HCEC 1CT (cell line): ENCODE results near the gene TNIK.

Source experiments
- DNase-seq: peaks from one replicate; pipeline ENCODE4 v3.0.0-alpha.2; 2017

Gene TNIK

DNA sequence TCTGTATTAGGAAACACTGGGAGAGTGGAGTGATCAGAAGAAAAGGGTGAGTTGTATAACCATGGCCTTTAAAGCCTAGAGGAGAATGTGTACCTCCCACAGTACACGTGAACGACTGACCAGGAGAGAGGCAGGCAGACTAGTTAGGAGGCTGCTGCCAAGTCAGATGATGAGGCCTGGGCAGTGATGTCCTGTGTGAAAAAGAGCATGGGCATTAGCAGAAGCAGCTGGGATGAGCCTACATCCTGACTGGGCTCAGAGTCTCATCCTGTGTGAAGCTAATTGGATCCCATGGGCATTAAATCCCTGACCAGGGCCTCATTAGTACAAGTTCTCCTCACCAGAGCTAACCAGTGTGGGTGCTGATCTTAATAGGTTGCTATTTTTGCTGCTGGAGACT, 344.5 kb downstream of the TNIK start:
- DNase-seq, result no peak

DNA sequence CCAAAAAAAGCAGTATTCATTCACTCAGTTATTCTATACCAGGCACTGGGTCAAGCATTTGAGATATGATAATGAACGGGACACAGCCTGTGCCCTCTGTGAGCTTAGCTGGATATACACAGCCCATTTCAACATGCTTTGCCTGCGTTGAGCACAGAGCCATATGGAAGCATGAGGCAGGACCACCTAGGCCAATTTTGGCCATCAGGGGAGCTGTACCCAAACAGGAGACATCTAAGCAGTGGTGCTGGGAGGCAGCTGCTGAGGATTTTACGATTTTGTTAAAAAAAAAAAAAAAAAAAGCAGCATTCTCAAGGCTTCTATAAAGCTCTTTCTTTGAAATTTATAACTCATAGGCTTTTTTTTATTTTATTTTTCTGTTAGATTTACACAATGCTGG, 346.5 kb downstream of the TNIK start:
- no peak for DNase-seq

DNA sequence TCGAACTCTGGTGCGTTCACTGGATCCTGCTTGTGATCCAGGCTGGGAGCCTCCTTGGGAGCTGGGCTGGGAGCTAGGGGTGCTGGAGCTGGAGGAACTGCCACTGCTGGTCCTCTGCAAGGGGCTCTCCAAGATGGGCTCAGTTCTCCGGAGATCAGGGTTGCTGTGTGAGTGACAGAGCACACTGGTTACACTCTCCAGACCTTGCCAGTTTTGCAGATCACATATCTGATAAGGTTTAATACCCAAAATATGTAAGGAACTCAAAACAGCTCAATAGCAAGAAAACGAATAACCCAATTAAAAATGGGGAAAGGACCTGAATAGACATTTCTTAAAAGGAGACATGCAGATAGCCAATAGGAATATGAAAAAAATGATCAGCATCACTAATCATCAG, 349.5 kb downstream of the TNIK start:
- DNase-seq, result no peak

DNA sequence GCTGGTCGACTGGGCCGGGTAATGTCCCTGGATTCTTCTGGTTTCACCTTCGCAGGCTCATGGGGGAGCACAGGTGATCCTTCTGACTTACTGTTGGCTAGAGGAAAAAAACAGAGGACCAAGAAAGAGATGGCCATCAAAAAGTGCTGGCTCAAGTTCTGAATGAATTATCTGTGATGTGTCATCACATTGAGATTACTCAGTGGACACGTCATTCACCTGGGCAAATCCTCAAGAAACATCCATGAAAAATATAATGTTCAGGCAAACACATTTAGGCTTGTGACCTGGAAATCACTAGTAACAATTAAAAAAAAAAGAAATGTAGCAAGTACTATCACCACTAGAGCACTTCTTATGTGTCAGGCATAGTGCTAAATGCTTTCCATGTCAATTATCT, 352.1 kb downstream of the TNIK start:
- DNase-seq, result no peak

DNA sequence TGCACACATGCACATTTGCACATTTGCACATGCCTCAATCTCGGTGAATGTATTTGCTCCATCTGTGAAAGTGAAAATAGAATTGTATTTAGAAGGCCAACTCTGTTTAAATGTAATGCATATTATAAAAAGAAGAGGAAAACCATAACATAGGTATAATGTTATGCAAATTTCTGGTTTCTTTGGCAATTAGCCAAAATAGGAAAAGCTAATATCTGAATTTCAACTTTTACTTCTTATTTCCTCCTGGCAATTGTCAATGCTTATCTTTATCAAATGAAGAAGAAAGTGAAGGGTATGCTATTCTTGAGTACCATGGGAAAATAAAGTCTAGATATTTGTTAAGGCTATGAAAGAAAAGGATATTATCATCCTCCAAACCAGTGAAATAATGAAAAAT, 357.0 kb downstream of the TNIK start:
- DNase-seq, result no peak

DNA sequence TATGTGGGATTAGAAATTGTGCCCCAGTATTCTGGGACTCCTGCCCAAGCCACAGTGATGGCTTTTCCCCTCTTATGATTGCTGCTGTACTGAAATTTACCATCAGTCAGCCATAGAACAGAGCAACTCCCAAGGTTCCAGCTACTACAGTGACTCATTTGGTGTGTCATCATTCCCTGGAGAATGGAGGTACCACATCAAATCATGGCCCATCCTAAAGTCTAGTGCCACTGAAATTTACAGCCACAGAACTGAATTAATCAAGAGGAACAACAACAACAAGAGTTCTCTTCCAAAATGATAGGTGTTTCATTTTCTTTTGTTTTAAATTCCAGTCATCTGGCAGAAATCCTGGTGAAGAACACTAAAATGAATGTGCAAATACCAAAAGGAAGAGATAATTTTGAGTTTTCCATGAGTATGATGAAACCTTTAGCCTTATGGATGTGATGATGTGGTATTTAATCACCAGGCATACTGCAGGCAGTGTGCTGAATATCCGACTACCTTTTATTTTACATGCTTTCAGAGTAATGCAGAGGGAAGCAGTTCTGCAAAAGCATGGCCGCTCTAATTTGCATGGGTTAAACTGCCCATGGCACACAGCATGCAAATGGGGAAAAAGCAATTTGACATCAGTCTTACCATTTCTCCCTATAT, 358.1 kb downstream of the TNIK start:
- peak; percentile 84 for DNase-seq

DNA sequence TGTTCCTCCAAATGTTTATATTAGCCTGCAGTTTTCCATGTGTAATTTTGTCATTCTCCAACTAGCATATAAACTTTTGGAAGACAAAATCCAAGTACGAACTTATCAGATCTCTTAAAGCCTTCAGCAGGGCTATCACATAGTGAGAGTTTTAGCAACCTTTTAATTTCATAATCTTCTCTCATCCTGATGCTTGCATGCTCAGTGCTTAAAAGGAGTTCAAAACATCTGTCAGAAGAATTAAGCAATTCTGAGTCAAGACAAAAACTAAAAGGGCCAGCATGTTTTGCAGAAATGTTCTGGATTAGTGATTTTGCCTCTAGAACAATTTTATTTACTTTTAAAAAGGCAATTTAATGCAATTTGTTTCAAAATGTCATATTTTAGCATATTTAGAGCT, 360.3 kb downstream of the TNIK start:
- no peak for DNase-seq

DNA sequence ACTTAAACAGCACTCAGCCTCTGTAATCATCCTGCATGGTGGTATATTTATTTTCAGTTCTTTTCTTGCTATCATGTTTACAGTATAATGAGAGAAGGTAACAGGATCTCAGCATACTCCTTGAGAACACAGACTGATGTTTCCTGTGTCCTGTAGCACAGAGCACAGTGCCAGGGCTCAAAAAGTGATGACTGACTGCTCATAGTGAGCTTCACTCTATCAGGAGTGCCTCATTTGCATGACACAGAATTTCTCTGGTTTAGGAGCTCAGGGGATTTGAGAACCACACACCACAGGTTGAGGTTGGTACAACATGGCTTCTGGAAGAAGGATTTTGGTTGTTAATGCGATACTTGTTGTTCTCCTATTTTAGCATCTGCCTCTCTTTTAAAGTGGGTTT, 365.1 kb downstream of the TNIK start:
- no peak for DNase-seq

DNA sequence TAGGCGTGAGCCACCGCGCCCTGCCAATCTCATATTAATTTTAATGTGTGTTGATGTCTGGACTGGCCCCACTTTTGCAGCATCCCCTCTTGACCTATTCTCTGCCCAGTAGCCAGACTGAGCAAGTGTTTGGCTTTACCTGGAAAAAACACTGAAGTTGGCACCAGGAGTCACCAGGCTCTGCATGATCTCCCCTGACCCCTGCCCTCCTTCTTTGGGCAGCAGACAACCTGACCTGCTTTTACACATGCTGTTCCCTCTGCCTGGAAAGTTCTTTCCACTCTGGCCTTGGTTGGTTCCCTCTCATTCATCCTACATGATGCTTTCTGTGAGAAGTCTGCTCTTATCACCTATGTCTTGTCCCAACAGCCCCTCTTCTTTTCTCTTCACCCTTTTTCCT, 365.8 kb downstream of the TNIK start:
- DNase-seq, result no peak

DNA sequence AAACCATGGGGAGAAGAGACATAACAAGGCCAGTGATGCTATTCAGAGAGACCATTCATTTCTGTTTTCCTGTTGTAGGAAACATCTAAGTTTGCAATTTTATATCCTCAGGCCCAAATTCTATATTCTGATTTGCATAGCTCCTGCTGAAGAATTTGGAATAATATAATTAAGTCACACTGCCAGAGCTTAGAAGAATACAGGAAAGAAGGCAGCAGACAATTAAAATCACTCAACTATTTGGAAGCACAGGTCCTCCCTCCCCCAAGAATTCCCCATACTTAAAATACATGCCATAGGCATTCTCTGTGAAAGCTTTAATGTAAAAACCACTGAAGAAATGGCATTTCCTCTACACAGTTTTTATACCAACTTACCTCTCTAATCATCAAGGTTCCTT, 366.7 kb downstream of the TNIK start:
- DNase-seq, result no peak

DNA sequence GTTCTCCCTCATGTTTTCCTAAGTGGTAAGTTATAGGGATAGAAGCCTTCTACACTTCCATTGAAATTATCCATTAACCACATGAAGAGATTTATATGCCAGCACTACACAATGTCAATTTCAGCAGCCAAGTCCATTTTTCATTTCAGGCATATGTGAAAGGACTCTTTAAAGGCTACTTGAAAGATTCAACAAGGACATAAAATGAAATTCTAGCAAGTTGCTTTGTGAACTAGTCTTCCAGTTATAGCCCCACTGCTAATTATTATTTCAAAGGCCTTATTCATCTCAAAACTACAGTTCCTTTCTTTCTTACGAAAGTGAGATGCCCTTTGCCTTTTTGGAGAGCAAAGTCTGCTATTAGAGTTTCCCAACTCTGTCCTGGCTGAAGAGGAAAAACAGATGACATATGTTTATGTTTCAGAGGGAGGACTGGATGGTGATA, 367.7 kb downstream of the TNIK start:
- DNase-seq, result peak; percentile 13

DNA sequence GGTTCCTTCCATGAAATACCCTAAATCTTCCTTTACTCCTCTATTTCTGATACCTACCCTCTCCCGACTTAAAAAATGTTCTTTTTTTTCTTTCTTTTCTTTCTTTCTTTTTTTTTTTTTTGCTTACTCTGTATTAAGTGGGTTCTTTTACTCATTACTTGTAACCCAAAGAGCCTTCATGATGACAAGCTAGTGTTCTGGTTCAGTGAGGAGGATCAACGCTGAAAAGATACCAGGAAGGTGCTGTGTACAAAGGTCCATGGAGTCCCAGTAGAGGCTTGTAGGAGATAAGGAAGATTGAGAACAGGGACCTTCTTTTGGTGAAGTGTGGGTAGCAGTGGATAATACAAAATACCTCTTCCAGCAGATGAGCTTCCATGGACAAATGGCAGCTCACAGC, 369.9 kb downstream of the TNIK start:
- DNase-seq, result no peak

DNA sequence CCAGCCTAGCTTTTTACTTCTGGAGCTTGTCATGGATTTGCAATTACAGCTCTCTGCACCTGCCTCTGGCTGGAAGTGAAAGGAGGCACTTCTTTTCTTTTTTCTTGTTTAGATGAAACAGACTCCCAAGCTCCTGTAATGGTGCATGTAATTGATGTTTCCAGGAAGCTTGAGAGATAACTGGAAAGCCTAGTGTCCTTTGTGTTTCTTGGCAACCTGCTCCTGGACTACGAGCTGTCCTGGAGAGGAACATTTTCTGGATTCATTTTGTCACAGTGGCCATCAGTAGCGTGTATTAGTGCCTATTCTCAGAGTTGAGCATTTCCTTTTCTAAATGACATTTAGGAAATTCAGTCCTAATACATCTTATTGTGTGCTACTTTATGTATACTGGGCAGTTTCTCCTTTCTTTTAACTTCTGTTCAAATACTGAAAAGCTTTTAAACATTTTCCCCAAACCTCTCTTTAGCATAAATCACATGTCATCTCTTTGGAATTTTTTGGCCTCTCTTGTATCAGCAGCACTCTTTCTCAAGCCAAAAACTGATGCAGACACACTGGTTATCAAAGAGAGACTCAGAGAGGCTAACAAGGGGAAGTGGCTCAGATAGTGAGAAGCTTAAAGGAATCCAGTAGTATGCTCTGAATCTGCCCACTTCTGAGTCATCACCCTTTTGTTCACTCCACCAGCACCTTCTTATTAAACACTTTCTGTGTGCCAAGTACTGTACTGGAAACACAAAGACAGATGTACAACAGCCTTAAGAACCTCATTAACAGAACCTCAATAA, 371.0 kb downstream of the TNIK start:
- peak; percentile 88 for DNase-seq

DNA sequence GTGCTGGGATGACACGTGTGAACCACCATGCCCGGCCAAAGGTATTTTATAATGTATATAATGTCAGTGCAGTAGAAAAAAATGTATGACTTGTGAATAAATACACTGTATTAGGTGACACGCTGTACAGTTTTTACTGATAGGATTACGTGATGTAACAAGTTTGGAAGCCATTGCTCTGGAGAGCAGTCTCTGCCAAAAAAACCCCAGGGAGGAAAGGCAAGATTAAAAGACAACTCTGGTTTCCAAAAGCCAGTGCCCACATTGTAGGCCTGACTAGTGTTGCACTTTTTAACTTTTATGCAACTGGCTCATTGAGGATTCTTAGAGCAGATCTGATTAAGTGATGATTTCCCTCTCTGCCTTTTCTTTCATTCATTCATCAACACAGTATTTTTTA, 371.7 kb downstream of the TNIK start:
- no peak for DNase-seq

DNA sequence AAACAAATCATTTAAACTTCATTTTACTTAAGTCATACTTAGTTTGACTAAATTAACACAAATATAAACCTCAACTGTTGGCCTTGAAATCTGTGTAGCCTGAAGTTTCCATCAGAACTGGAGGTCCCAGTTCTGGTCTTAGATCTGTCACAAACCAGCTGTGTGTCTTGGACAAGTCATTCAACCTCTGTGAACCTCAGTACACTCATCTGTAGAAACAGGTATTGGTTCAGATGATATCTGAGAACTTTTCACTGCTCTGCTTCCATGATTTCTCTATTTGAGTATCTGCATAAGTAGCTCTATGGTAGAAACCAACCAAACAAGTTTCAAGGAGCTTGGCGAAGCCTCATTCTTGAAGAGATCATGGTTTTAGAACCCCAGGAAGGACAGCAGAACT, 373.3 kb downstream of the TNIK start:
- DNase-seq, result no peak

DNA sequence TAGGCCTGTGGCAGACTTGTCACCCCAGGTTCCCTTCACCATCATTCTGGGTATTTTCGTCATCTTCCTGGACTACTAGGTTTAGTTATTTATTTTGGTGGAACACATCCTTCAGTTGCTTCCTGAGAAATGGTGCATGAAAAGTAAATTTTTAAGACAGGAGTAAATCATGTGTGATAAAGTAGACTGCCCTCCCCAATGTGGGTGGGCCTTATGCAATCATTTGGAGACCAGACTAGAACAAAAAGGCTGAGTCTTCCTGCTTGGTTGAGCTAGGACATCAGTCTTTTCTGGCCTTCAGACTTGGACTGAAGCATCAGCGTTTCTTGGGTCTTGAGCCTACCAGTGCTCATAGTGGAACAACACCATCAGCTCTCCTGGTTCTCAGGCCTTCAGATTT, 382.9 kb downstream of the TNIK start:
- DNase-seq, result no peak

DNA sequence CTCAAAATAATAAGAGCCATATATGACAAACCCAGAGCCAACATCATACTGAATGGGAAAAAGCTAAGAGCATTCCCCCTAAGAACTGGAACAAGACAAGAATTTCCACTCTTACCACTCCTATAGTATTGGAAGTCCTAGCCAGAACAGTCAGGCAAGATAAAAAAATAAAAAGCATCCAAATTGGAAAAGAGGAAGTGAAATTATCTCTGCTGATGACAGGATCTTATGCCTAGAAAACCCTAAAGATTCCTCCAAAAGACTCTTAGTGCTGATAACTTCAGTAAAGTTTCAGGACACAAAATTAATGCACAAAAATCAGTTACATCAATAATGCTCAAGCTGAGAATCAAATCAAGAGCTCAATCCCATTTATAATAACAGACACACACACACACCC, 387.8 kb downstream of the TNIK start:
- DNase-seq, result no peak

DNA sequence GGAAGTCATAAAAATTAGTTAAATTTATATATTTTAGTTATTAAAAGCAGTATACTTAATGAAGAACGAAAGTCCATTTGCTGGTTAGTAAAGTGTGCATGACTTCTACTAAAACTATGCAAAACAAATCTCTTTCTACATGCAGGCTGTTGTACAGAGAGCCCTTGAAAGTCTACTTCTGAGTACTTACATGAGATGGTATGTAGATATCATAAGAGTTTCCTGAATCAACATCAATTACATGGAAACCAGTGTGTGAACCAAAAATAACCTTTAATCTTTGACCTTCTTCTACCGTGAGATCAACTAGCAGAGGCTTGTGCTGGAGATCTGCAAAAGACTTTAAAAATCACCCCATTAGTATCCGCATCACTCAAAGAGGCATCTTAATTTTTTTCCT, 391.5 kb downstream of the TNIK start:
- DNase-seq, result no peak

DNA sequence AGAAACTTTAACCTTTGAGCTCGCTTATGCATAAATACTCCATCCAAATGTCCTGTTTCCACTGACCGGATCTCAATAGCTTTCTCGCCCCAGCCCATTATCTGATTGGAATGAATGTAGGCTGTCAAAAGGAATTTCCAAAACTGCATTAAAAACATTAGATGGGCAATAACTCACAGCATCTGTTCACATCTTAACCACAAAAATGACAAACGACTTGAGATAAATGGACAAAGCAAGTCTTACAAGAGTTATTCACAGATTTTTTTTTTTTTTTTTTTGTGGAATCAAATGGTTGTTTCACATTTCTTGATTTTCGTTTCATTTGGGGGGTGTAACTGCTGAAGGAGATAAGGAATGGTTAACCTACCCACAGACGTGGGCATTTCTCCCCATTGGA, 394.0 kb downstream of the TNIK start:
- DNase-seq, result no peak

DNA sequence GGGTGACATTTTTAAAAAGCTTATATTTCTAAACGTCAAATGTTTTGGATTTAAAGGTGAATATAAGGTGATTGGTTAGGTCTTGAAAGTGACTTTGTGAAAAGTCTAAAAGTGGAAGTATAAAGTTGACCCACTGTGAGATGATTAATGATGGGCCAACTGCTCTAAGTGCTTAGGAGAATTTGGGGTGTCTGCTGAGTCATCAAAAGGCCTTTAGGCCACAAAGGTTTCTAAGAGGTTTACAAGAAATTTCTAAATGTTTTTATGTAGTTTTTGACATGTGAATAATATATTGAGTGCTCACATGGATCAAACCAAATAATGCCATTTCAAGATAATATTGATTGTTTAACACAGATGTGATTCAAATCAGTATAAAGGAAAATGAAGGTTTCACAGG, 394.5 kb downstream of the TNIK start:
- no peak for DNase-seq

DNA sequence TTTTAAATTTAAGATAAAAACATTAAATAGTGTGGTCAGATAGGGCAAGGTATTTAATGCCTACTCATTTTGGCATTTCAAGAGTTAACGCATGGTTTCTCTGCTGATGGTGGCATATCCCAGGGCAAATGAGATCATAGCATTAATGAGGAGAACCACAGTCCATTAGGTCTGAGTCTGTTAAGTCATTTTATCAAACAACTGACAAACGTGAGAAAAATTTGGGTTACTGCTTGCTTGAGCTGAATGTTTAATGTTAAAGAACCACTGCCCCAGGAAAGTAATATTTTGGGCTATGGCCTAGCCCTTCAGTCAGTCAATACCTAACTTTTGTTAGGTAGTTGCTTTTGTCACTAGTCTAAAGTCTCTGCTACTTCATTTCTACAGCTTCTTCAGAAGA, 395.7 kb downstream of the TNIK start:
- DNase-seq, result no peak

DNA sequence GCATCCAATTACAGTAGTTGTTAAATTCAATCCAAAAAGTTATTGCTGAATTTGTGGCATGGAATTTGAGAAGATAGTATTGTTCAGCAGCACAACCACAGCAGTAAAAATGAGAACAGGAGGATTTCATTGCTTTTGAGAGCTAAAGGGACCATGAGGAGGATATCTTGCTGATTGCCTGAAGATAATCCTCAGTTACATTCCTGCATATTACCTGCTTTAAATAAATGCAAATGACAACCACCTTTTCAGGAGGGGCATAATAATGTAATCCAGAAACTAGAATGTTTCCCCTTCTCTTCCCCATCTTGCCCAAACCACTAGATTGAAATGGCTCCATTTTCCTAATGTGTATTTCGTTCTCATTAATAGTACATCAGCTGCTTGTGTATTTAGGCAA, 398.5 kb downstream of the TNIK start:
- DNase-seq, result no peak

DNA sequence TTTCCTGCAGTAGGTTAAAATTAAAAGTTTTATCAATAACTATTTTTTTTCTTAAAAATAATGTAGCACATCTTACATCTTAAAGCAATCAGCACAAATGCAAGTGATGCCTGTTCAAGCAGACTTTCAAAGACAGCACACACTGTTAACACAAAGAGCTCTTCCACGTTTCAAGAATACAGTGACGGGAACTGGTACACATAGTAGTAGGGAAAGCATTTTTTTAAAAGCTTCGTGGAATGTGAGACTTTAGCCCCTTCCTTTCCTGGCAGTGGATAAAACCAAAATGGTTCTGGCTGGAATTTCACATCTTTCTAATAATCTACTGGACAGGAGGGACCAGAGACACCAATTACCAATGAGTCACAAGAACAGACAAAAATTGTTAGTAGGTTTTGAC, 400.2 kb downstream of the TNIK start:
- DNase-seq, result no peak

DNA sequence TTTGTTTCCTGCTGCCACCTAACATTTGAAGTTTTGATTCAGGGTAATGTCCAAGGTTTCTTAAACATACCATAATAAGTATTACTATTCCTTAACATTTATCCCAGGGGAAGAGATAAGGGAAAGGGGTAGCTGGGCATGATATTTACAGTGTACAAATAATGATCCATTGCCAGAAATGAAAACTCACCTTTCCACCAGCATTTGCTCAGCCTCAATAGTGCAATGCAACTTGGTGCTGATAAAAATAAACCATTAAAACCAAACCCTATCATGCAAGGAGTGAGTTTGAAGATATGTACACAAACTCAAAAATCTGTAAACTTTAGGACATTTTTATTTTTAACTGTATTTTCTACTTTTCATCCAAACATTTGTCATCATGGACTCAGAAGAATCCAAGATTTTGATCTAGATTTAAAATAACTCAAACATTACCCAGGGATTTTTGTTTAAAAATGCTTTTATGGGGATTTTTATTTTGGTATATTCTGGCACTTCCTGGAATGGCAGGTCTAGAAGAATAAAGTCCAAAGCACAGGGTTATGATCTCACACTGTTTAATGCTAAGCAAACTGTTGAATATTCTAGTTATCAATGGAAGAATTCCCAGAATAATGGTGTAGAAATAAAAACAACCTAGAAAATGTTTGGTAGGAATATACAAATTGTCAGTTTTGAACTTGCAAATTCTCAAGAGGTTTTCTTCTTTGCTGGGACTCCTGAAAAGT, 401.2 kb downstream of the TNIK start:
- DNase-seq, result no peak
